PFSK-1 (cell line): Measurements from ENCODE around the gene STAT3.

Experiments
- FOXP2 ChIP-seq: optimal IDR thresholded peaks from 2 replicates; pipeline ENCODE3; 2011; ENCODE audit warnings: borderline replicate concordance, control low read depth, inconsistent platforms; ENCODE audit not compliant: insufficient read depth; ENCODE audit errors: extremely low read length, extremely low read depth
- POLR2AphosphoS5 ChIP-seq: IDR thresholded peaks from 2 replicates; pipeline ENCODE4 v1.6.1; 2012; ENCODE audit warnings: low read depth, mild to moderate bottlenecking, control low read depth, low read length, moderate library complexity
- SIN3A ChIP-seq: IDR thresholded peaks from 2 replicates; pipeline ENCODE4 v1.6.1; 2012; ENCODE audit warnings: mild to moderate bottlenecking, low read length, moderate library complexity, borderline replicate concordance; ENCODE audit not compliant: insufficient read depth
- TAF1 ChIP-seq: IDR thresholded peaks from 2 replicates; pipeline ENCODE4 v1.6.1; 2012; ENCODE audit warnings: low read length, control low read depth, borderline replicate concordance; ENCODE audit not compliant: insufficient read depth
- TF ChIP-seq, protein P1 (sequence below), 2 experiments: IDR thresholded peaks; 2 replicates each; pipeline versions ENCODE4 v1.6.1 to v1.8.0; 2011 to 2012; ENCODE audit warnings: low read depth in 2 of 2, low read length in 2 of 2, control low read depth in 1 of 2, inconsistent platforms in 1 of 2, mild to moderate bottlenecking in 1 of 2, moderate library complexity in 1 of 2; ENCODE audit not compliant: insufficient read depth in 1 of 2

The STAT3 gene

DNA sequence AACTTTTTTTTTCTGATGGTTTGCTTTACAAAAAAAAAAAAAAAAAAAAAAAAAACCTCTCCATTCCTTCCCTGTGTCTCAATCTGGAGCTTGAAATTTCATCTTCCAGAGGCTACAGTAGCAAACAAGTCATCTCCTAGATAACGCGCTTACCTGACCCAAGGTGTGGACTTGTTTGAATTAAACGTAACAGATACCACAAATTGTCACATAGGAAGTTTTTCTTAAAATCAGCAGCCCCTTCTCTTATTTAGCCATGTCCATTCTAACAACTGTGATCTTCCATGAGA is 114.0 kb downstream of the STAT3 start:
- TF ChIP-seq POLR2AphosphoS5, result no peak
- no peak for TF ChIP-seq FOXP2
- no peak for TF ChIP-seq TAF1
- TF ChIP-seq, protein P1, sequence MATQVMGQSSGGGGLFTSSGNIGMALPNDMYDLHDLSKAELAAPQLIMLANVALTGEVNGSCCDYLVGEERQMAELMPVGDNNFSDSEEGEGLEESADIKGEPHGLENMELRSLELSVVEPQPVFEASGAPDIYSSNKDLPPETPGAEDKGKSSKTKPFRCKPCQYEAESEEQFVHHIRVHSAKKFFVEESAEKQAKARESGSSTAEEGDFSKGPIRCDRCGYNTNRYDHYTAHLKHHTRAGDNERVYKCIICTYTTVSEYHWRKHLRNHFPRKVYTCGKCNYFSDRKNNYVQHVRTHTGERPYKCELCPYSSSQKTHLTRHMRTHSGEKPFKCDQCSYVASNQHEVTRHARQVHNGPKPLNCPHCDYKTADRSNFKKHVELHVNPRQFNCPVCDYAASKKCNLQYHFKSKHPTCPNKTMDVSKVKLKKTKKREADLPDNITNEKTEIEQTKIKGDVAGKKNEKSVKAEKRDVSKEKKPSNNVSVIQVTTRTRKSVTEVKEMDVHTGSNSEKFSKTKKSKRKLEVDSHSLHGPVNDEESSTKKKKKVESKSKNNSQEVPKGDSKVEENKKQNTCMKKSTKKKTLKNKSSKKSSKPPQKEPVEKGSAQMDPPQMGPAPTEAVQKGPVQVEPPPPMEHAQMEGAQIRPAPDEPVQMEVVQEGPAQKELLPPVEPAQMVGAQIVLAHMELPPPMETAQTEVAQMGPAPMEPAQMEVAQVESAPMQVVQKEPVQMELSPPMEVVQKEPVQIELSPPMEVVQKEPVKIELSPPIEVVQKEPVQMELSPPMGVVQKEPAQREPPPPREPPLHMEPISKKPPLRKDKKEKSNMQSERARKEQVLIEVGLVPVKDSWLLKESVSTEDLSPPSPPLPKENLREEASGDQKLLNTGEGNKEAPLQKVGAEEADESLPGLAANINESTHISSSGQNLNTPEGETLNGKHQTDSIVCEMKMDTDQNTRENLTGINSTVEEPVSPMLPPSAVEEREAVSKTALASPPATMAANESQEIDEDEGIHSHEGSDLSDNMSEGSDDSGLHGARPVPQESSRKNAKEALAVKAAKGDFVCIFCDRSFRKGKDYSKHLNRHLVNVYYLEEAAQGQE (IDR thresholded peaks at IDR 0.05; ENCODE audit: insufficient read depth in 1 of 2, low read depth in 2 of 2, low read length in 2 of 2), result no peak
- no peak for TF ChIP-seq SIN3A

DNA sequence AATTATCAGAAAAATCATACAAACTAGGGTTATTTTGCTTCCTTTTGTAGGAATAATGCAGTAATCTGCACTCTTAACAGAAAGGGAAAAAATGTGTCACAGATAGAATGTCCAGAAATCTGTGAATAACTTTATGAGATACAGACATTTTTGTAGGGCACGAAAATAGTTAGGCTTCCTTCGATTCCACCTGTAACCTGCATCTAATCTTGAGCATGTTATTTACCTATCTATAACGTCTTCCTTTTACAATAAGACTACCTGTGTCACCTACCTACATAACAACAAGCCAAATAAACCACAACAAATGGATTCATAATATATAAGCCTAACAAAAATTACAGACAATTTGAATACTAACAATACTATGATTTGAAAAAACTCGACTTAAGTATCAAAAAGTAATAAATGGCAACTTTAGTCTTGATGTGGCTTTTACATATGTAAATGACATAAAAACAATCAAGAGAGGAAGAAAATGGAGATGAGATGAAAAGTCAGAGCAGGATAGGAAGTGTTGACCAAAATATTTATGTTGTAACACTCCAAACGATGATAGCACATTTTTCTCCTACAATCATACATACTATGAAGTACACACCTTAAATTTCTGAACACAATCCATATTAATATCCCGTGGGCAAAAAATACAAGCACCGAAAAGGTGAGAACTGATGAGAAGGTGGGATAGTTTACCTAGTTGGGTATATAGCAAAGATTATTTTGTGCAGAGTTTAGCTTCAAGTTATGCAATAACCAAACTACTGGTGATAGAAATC is 114.6 kb downstream of the STAT3 start:
- TF ChIP-seq, protein P1 (IDR thresholded peaks at IDR 0.05; ENCODE audit: insufficient read depth in 1 of 2, low read depth in 2 of 2, low read length in 2 of 2), result no peak

DNA sequence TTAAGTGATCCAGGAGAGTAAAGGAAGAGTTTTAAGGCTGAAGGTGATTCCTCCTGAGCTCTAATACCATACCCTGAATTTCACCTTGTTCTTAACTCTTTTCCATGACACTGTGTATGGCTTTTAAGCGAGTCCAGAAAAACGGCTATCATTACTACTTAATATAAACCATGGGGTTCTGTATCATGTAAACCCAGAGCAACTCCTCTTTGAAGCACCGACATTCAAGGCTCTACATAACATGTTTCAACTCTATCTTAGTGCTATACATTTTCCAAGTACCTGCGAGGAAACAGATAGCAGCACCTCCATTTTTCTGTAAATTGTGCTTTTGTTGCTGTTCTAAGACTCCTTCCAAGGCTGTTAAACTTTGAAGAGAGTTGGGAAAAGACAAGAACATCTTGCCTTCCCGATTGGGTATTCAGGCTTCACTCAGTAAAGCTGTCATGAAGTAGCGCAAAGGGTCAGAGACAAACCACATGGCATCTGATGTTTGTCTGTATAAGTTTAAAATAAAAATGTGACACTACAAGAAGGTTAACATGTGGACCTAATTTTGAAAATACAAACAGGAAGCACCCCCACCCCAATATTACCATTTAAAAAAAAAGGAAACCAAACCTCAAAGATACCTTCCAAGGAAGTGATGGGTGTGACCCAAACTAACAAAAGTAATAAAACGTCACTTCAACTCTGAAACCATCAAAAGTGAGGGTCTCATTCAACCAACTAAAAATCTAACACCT is 115.9 kb downstream of the STAT3 start:
- TF ChIP-seq FOXP2, result no peak

DNA sequence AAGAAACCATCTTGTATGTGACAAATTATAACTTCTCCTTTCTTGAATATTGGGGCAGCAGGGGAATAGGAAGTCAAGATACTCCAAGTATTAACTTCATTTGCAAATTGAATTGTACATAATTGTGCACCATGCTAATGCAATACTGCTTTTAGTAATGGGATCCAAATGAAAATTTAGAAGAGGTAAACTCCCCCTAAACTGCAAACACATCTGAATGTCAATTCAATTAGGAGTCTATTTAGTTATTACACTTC is 116.5 kb downstream of the STAT3 start:
- TF ChIP-seq, protein P1 (IDR thresholded peaks at IDR 0.05; ENCODE audit: insufficient read depth in 1 of 2, low read depth in 2 of 2, low read length in 2 of 2), result no peak
- TF ChIP-seq SIN3A (no peak), TAF1 (no peak), POLR2AphosphoS5 (no peak), FOXP2 (no peak)

DNA sequence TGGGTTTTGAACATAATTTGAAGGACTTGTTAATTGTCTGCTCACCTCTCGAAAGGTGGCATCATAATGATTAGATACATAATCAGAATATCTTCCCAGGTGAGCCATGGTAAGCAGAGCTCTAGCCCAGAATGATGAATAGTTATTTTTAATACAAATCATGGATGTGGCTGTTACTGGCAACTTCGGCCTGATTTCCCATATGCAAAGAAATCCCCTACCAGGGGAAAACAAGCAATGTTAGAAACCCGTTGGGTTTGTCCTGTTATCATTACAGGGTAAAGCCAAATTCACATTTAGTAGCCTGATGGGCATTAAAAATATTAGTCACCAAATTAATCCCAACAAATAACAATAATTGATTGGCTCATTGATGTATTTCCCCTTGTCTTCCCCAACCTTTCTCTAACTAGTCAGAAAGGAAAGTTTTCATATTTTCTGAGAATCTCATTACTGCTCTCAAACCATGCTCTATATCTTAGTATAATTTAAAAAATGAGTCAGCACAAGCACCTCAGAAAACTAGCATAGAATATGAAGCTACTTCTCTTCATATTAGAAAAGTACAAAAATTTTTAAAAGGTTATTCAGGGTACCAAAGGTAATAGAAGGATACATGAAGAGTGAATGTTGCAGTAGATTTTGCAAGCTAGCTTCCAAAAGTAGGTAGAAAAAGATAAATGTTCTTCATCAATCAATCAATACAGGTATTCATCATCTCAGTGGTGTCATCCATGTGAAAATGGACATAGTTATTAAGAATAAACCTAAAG is 117.0 kb downstream of the STAT3 start:
- TF ChIP-seq, protein P1 (IDR thresholded peaks at IDR 0.05; ENCODE audit: insufficient read depth in 1 of 2, low read depth in 2 of 2, low read length in 2 of 2), result no peak
- TF ChIP-seq POLR2AphosphoS5 (no peak), FOXP2 (no peak), SIN3A (no peak)
